Measurements from ENCODE around the gene CHST15. TPM values are rescaled to one million over a fixed set of nuclear protein-coding genes. Genes with fewer than 3 reads are reported as not detected.

CHST15 gene
- total and polyA plus RNA-seq, 4 donors: 2.9 to 16.5 (median 6.4) TPM

DNA sequence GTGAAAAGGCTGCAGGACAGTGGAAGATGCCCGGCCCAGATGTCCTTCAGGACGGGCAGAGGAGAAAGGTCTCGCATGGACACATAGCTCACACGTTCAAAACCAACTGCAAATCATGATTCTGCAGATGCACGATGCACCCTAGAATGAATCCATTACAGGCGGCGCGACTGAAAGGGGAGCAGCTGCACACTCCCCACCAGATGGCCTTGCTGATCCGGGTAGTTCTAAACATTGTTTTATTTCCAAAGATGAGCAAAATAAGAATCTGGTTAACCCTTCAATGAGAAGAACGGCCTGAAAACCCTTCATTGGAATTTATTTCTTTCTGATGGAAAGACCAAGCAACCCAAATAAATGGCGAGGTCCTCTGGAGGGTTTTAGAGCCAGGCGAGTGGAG is 33.8 kb downstream of the CHST15 start:
- DNase-seq (ENCODE audit: low spot score): no peak
- H3K9ac ChIP-seq (ENCODE audit: low read depth in 1 of 2, low read length in 2 of 2): no peak overlapping the region
- TF ChIP-seq NR2F2 (IDR thresholded peaks at IDR 0.05) (no peak), ZBTB33 (IDR thresholded peaks at IDR 0.05) (no peak), TAF1 (conservative IDR thresholded peaks at IDR 0.05) (no peak), MAX (IDR thresholded peaks at IDR 0.05) (no peak), FOXA2 (IDR thresholded peaks at IDR 0.05) (no peak), ATF3 (IDR thresholded peaks at IDR 0.05) (no peak), YY1 (IDR thresholded peaks at IDR 0.05) (no peak), HNF4A (conservative IDR thresholded peaks at IDR 0.05) (no peak), FOXA1 (IDR thresholded peaks at IDR 0.05) (no peak), HNF4G (IDR thresholded peaks at IDR 0.05) (no peak), RXRA (IDR thresholded peaks at IDR 0.05) (no peak)
- TF ChIP-seq, protein P1, sequence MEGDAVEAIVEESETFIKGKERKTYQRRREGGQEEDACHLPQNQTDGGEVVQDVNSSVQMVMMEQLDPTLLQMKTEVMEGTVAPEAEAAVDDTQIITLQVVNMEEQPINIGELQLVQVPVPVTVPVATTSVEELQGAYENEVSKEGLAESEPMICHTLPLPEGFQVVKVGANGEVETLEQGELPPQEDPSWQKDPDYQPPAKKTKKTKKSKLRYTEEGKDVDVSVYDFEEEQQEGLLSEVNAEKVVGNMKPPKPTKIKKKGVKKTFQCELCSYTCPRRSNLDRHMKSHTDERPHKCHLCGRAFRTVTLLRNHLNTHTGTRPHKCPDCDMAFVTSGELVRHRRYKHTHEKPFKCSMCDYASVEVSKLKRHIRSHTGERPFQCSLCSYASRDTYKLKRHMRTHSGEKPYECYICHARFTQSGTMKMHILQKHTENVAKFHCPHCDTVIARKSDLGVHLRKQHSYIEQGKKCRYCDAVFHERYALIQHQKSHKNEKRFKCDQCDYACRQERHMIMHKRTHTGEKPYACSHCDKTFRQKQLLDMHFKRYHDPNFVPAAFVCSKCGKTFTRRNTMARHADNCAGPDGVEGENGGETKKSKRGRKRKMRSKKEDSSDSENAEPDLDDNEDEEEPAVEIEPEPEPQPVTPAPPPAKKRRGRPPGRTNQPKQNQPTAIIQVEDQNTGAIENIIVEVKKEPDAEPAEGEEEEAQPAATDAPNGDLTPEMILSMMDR (IDR thresholded peaks at IDR 0.05; ENCODE audit: low read depth, low read length, missing input control): no peak
- no peak overlapping the region for H3K27ac ChIP-seq (ENCODE audit: low read depth in 1 of 2, low read length in 2 of 2)
- H3K9me3 ChIP-seq (ENCODE audit: control insufficient read depth in 4 of 4, low read length in 3 of 4): no peaks in the 10 kb centered on the region
- H3K36me3 ChIP-seq (ENCODE audit: control insufficient read depth in 4 of 4, insufficient read depth in 3 of 4, low read depth in 1 of 4, low read length in 3 of 4): no peaks in the 10 kb centered on the region
- no peaks in the 10 kb centered on the region for H3K27me3 ChIP-seq (ENCODE audit: control insufficient read depth in 4 of 4, insufficient read depth in 4 of 4, low read length in 3 of 4)
- WGBS: 83% methylated on average over 12 of the region's 12 CpGs
- H3K4me3 ChIP-seq (ENCODE audit: low read depth in 1 of 3, low read length in 3 of 3): no peak overlapping the region
- H3K4me1 ChIP-seq (ENCODE audit: control insufficient read depth in 4 of 4, insufficient read depth in 4 of 4, low read length in 3 of 4): peaks cover 0 to 4% (median 2%) of the 10 kb centered on the region in 4 donors

GRCh38 chr10:124058346-124059003 is 34.9 kb downstream of the CHST15 start:
- Histone ChIP-seq H3K27ac (ENCODE audit: low read depth in 1 of 2, low read length in 2 of 2) (no peak overlapping the region), H3K9ac (ENCODE audit: low read depth in 1 of 2, low read length in 2 of 2) (no peak overlapping the region), H3K9me3 (ENCODE audit: control insufficient read depth in 4 of 4, low read length in 3 of 4) (no peaks in the 10 kb centered on the region), H3K36me3 (ENCODE audit: control insufficient read depth in 4 of 4, insufficient read depth in 3 of 4, low read depth in 1 of 4, low read length in 3 of 4) (no peaks in the 10 kb centered on the region), H3K4me3 (ENCODE audit: low read depth in 1 of 3, low read length in 3 of 3) (no peak overlapping the region), H3K27me3 (ENCODE audit: control insufficient read depth in 4 of 4, insufficient read depth in 4 of 4, low read length in 3 of 4) (no peaks in the 10 kb centered on the region), H3K4me1 (ENCODE audit: control insufficient read depth in 4 of 4, insufficient read depth in 4 of 4, low read length in 3 of 4) (peaks cover 0 to 6% (median 2%) of the 10 kb centered on the region in 4 donors)
- 71% methylated on average over 8 of the region's 8 CpGs for whole genome bisulfite sequencing
- DNase-seq (ENCODE audit: low spot score): no peak
- no peak for TF ChIP-seq YY1 (IDR thresholded peaks at IDR 0.05)
- no peak for TF ChIP-seq GABPA (IDR thresholded peaks at IDR 0.05 in 1 of 2, conservative IDR thresholded peaks at IDR 0.05 in 1 of 2)
- TF ChIP-seq EGR1 (IDR thresholded peaks at IDR 0.05; ENCODE audit: low read depth in 2 of 2): no peak
- TF ChIP-seq, protein P1 (IDR thresholded peaks at IDR 0.05; ENCODE audit: low read depth, low read length, missing input control): no peak
- TF ChIP-seq ATF3 (IDR thresholded peaks at IDR 0.05): no peak
- no peak for TF ChIP-seq MAX (IDR thresholded peaks at IDR 0.05)
- TF ChIP-seq FOXA2 (IDR thresholded peaks at IDR 0.05): no peak
- no peak for TF ChIP-seq HNF4A (conservative IDR thresholded peaks at IDR 0.05)
- no peak for TF ChIP-seq JUND (IDR thresholded peaks at IDR 0.05)
- no peak for TF ChIP-seq FOXA1 (IDR thresholded peaks at IDR 0.05)
- TF ChIP-seq HNF4G (IDR thresholded peaks at IDR 0.05): no peak
- no peak for TF ChIP-seq NR2F2 (IDR thresholded peaks at IDR 0.05)
- TF ChIP-seq, protein P2, sequence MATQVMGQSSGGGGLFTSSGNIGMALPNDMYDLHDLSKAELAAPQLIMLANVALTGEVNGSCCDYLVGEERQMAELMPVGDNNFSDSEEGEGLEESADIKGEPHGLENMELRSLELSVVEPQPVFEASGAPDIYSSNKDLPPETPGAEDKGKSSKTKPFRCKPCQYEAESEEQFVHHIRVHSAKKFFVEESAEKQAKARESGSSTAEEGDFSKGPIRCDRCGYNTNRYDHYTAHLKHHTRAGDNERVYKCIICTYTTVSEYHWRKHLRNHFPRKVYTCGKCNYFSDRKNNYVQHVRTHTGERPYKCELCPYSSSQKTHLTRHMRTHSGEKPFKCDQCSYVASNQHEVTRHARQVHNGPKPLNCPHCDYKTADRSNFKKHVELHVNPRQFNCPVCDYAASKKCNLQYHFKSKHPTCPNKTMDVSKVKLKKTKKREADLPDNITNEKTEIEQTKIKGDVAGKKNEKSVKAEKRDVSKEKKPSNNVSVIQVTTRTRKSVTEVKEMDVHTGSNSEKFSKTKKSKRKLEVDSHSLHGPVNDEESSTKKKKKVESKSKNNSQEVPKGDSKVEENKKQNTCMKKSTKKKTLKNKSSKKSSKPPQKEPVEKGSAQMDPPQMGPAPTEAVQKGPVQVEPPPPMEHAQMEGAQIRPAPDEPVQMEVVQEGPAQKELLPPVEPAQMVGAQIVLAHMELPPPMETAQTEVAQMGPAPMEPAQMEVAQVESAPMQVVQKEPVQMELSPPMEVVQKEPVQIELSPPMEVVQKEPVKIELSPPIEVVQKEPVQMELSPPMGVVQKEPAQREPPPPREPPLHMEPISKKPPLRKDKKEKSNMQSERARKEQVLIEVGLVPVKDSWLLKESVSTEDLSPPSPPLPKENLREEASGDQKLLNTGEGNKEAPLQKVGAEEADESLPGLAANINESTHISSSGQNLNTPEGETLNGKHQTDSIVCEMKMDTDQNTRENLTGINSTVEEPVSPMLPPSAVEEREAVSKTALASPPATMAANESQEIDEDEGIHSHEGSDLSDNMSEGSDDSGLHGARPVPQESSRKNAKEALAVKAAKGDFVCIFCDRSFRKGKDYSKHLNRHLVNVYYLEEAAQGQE (IDR thresholded peaks at IDR 0.05): no peak
- no peak for TF ChIP-seq TAF1 (conservative IDR thresholded peaks at IDR 0.05)
- no peak for TF ChIP-seq RAD21 (IDR thresholded peaks at IDR 0.05)
- no peak for TF ChIP-seq ZBTB33 (IDR thresholded peaks at IDR 0.05)
- no peak for TF ChIP-seq RXRA (IDR thresholded peaks at IDR 0.05)
